GM19452 (cell line): ENCODE results near the gene TMEM123.
A peak's percentile ranks its signal among the peaks of the same experiment; 100 is the strongest.

ENCODE experiments used
- ATAC-seq: cut with Tn5 transposase; IDR thresholded peaks from one replicate; pipeline ENCODE4 v1.9.1; 2021; ENCODE audit not compliant: unreplicated experiment

TMEM123 gene

DNA sequence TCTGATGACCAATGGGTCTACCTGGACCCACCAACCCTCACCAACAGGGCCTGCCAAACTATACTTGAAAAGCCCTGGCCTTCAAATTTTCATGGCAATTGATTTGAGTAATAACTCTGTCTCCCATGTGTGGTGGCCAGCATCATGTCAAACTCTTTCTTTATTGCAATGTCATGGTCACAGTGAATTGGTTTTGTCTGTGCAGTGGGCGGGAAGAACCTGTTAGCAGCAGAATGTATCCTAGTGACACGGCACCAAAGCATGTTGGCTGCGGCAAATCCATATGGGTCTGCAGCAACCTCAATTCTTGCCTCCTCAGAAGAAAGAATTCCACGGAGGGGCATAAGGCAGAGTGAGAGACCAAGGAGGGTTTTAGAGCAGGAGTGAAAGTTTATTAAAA is 19.6 kb upstream of the TMEM123 start:
- ATAC-seq: no peak

GRCh38 chr11:102471474-102471873 is 18.9 kb upstream of the TMEM123 start:
- ATAC-seq: no peak

DNA sequence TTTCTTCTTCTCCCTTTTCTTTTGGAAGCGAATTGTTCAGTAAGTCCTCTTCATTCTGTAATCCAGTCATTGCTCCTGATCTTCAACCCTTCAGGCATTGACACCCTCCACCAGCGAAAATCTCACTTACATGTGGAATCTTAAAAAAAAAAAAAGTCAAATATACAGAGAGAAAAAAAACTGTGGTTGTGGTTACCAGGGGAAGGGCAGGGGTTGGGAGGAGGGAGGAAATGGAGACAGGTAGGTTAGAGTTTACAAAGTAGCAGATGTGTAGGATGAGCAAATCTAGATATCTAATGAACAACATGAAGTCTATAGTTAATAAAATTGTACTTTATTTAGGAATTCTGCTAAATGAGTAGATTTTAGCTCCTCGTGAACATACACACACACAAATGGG is 17.7 kb upstream of the TMEM123 start:
- no peak for ATAC-seq

DNA sequence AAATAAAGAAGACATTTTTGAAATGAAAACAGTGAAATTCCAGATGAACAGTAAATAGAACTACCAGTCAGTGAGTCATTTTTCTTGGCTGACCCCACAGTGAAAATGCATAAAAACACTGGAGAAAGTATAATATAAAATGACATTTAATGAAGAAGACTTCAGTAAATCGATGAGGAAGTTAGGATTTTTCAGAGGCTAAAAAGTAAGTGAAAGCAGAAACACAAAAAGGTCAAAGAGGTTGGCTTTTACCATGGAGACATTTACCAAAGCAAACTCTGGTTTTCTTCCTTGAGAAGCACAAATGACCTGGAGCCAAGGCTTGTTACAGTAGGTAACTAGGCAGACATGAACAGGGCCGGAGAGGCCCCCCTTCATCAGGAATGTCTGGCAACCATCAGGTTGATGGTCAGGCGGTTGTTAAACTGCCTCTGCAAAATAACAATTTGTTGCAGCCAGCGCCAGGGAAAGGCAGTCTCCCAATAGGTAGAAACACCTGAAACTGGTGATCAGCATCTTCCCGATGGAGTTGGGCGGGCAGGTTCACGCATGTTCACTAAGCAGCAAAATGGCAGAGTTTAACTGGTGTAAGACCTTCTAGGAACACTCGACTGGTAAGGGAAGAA is 16.7 kb upstream of the TMEM123 start:
- no peak for ATAC-seq

DNA sequence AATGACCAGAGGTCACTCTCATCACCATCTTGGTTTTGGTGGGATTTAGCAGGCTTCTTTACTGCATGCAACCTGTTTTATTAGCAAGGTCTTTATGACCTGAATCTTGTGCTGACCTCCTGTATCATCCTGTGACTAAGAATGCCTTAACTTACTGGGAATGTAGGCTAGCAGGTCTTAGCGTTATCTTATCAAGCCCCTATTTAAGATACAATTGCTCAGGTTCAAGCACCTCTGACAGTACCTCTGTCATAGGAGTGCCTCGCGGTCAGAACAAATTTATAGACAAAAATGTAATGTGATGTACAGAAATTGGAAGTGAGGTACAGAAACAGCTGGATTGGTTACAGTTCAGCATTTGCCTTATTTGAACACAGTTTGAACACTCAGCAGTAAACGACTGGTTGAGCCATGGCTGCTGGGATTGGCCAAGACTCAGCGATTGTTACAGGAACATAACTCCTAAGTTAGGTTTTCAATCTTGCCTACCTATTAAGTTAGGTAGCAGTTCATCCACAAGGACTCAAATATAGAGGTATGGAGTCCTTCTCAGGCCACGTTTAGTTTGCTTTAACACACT is 16.1 kb upstream of the TMEM123 start:
- no peak for ATAC-seq

GRCh38 chr11:102467853-102468580 is 15.5 kb upstream of the TMEM123 start:
- ATAC-seq: no peak

DNA sequence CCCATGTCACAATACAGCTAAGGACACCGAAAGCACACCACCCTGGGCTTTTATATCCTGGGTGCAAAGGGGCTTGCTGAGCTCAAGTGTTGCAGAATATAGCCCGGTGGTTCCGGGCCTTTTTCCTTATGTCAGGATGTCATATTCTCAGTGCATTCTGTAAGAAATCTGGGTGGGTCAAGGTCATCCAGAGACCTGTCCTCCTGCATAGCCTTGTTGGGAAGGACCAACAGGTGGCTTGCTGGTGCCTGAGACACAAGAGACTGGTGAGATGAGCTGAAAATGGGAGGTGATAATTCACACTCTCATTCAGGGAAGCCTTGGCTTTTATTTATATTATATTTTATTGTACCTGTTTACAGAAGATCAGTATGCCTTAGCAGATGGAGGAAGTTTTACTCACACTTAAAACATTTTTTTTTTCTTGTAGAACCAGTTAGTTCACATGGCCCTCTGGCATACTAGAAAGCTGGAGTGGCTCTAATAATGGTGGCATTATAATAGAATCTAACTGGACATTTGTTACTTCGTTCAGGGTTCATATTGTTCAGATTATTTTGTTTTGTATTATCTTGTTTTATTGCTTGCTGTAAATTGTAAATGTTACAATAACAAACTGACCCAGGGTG is 14.6 kb upstream of the TMEM123 start:
- ATAC-seq: no peak

DNA sequence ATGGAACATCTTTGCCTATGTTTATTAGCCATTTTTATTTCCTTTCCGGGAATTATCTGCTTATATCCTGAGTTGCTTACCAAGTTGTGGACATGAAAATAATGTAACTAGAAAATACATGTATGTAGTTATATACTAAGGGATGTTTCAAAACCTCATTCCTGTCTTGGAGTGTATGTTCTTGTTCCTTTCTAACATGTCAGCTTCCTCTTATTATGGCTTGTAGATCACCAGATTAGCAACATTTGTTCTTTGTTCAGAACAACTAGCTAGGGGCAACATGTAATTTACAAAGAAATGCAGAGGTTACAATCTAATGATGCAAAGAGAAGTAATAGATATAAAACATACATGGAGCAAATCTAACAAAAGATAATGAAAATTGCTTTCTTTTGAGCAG is 13.1 kb upstream of the TMEM123 start:
- ATAC-seq: no peak

DNA sequence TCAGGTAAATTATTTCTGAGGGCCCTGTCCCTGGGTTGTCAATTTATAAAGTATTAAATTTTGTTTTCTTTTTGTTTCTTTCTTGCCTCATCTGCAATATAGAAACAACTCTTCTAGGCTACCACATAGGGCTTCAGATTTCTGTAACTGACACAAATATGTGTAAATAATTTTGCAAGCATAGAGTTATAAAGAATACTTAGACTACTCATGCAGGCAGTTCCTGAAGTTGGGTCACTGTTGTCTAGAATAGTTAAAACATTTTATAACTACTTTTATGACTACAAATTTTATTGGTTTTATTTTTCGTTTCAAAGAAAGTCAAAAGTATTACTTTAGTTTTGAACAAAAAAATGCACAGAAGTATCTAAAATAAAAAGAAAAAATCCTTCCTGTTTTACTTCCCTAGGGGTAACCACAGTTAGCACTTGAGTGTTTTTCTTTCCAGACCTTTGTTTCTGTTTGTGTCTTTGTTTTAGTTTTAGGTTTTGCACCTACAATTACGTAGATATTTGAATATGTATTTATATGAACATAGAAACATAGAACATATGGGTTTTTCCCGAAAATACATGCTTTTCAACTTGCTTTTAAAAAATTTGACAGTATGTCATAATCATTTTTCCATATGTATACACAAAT is 12.4 kb upstream of the TMEM123 start:
- no peak for ATAC-seq

GRCh38 chr11:102464037-102464436 is 11.5 kb upstream of the TMEM123 start:
- ATAC-seq: no peak

DNA sequence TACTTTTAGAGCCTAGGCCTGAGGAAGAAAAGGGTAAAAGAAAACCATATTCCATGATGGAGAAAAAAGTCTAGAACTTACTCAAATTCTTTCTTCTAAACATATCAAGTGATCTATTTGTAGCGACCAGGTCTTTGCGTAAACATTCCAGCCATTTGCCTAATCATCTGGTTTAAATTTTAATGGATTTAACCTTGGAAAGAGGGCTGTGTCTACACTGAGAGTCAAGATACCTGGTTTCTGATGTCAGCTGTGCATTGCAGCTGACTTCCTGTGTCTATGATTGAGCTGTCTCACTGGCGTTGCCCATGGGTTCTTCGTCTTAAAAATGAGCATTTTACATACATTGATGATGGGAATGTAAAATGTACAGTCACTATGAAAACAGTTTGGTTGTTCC is 10.0 kb upstream of the TMEM123 start:
- ATAC-seq: no peak

DNA sequence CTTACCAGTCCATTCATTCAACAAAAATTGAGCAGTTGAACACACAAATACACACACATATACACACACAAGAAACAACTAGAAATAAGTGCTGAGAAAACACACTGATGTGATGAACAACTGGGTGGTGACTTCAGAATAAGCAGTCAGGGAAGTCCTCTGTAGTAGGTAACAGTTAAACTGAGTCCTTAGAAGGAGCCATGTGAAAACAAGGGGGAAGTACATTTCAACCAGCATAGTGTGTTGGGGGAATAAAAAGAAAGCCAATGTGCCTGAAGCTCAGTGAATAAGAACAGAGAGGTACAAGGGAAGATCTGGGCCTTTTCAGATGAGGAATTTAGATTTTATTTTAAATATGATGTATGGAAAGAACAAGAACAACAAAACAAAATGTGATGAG is 6.8 kb upstream of the TMEM123 start:
- ATAC-seq: no peak

- ATAC-seq: no peak
Observed at GRCh38 chr11:102458548-102458947, 6.0 kb upstream of the TMEM123 start.

DNA sequence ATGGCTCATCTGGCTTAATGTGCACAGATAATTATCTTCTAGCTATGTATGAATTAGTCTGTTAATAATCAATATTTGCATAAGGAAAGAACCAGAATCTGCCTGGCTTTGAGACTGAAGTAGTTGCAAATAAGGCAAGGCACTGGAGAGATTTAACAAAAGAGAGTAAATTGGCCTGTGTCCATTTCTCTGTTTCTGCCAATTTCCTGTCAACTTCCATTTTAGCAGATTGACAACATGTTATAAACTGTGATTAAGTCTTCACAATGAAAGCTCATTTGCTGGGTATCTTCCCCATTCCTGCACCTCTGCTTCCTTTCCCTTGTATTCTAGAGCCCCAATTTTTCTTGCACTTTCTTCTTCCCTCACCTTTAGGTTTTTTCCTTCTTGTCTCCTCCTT is 5.3 kb upstream of the TMEM123 start:
- no peak for ATAC-seq

GRCh38 chr11:102457056-102457677 is 4.6 kb upstream of the TMEM123 start:
- ATAC-seq: no peak

DNA sequence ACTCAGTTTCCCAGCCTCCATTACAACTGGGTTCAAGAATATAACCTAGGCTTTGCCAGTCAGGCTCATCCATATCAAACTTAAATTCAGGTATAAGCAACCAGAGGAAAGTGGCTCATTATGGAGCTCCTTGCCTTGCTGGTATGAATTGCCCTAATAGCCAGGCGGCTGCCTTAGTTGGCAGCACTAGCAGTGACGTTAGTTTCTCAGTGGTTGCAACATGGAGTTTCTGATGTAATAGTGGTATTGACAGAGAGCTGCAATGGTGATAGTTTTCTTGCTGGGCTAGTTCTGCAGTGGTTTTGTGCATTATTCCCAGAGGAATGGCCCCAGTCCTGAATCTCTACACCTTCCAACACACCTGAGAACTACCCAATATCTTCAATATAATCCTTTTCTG is 3.8 kb upstream of the TMEM123 start:
- no peak for ATAC-seq

DNA sequence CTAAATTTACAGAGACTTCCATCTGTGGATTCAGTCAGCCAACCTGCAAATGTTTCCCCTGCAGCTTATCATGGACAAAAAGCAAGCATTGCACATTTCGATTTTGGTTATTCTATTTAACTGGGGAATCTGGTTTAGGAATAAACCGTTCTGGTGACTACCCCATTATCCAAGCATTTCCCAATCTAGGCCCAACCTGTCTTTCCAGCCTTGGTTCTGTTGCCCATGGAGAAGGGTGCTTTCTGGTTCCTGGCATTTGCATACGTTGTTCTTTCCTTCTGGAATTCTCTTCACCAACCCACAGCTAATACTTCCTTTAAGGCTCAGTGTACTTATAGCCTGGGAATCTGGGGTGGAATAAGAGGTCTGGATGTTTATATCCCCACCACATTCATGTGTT is 1.4 kb upstream of the TMEM123 start:
- ATAC-seq: no peak

DNA sequence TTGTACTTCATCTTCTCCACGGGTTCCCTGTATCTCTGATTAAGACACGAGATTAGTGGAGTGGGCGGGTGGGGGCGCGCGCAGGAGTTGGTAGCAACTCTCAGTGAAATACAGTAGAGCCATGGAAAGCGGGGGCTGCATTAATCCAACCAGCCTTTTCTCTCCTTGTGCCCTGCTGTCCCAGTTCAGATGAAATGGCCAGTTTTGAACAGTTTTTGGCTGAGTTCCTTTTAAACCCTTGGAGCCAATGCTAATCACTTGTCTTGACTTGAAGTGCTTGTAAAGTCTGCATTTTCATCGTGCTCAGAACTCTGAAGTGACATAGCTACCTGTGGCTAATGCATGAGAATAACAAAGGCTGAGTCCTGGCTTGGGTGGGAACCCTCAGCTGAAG is 734 bp upstream of the TMEM123 start:
- no peak for ATAC-seq

- peak; percentile 61 for ATAC-seq
Observed at GRCh38 chr11:102451681-102452460, 694 bp downstream of the TMEM123 start.

GRCh38 chr11:102451041-102451680 is 1.4 kb downstream of the TMEM123 start:
- no peak for ATAC-seq
